Measurements from ENCODE around the gene ATIC. TPM values are rescaled to one million over a fixed set of nuclear protein-coding genes. Genes with fewer than 3 reads are reported as not detected.

ATIC gene
- polyA plus RNA-seq, 1 donor from 2014 or later: 9.5 TPM

DNA sequence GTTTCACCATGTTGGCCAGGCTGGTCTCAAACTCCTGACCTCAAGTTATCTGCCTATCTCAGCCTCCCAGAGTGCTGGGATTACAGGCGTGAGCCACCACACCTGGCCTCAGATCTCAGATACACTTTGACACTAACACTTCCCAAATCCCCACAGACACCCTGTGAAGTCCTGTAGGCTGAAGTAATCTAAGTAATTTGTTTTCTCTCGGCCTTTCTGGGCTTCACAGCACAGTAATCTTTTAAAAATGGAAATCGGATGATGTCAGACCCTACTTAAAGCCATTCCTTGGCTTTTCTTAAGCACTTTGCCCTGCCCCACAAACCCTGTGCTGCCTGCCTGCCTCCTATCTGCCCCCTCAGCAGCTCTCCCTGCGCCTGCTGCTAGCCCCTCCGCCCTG, 16.2 kb downstream of the ATIC start:
- H3K27ac ChIP-seq (ENCODE audit: low read length): no peak overlapping the region
- no peaks in the 10 kb centered on the region for H4K20me1 ChIP-seq (ENCODE audit: insufficient read depth)
- H3K9ac ChIP-seq (ENCODE audit: low read length): no peak overlapping the region
- no peak for TF ChIP-seq EZH2 (IDR thresholded peaks at IDR 0.05; ENCODE audit: borderline replicate concordance, insufficient read depth, low read length, poor library complexity, severe bottlenecking)
- no peak for TF ChIP-seq EP300 (conservative IDR thresholded peaks at IDR 0.05; ENCODE audit: poor library complexity, severe bottlenecking)
- H3K79me2 ChIP-seq (replicated peaks; ENCODE audit: insufficient read depth, low read length): no peaks in the 10 kb centered on the region
- H3F3A ChIP-seq (ENCODE audit: insufficient read depth, low read length, poor library complexity, severe bottlenecking): no peaks in the 10 kb centered on the region
- no peak overlapping the region for H3K4me3 ChIP-seq (ENCODE audit: low read length)
- H2AFZ ChIP-seq (ENCODE audit: low read depth, low read length): no peak overlapping the region
- H3K9me3 ChIP-seq (ENCODE audit: low read length): no peaks in the 10 kb centered on the region
- H3K9me2 ChIP-seq (ENCODE audit: insufficient read depth, low read length): no peaks in the 10 kb centered on the region
- H3K4me2 ChIP-seq (ENCODE audit: low read length): no peak overlapping the region
- no peaks in the 10 kb centered on the region for H3K36me3 ChIP-seq (ENCODE audit: insufficient read depth, low read length)
- H3K27me3 ChIP-seq (ENCODE audit: insufficient read depth, low read depth, low read length): no peaks in the 10 kb centered on the region

DNA sequence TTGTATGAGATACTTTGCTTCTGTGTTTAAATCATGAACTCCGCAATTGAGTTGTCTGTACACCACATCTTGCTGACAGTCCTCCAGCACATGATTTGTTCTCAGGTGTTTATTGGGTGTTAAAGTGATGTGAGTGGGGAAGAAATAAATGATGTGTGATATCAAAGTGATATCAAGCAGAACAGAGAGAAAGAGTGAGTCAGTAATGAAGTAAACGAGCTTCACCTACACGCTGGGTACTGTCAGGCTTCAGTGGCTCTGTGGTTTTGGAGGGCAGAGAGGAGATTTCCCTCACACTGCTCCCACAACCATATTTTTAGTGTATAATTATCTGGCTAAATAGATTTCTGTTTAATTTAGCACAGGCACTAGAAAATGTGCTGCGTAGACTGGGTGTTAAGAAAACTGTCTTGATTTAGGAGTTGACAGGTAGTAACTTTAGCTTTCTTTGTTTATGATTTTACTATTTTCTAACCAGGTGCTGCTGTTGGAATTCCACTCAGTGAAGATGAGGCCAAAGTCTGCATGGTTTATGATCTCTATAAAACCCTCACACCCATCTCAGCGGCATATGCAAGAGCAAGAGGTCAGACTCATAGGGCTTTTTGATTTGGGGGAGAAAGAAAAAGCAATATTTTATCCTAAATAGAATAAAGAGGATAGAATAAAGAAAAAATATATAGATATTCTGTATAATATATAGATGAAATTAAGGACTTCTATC, 21.2 kb downstream of the ATIC start:
- Histone ChIP-seq H3K36me3 (ENCODE audit: insufficient read depth, low read length) (no peaks in the 10 kb centered on the region), H3K79me2 (replicated peaks; ENCODE audit: insufficient read depth, low read length) (no peaks in the 10 kb centered on the region), H2AFZ (ENCODE audit: low read depth, low read length) (no peak overlapping the region)

More for the DNA sequence above, 21.2 kb downstream of the ATIC start:
- no peaks in the 10 kb centered on the region for H3K27me3 ChIP-seq (ENCODE audit: insufficient read depth, low read depth, low read length)
- no peak overlapping the region for H3K27ac ChIP-seq (ENCODE audit: low read length)
- H4K20me1 ChIP-seq (ENCODE audit: insufficient read depth): no peaks in the 10 kb centered on the region
- no peak overlapping the region for H3K4me3 ChIP-seq (ENCODE audit: low read length)
- H3K9me3 ChIP-seq (ENCODE audit: low read length): no peaks in the 10 kb centered on the region
- no peak overlapping the region for H3K9ac ChIP-seq (ENCODE audit: low read length)
- H3F3A ChIP-seq (ENCODE audit: insufficient read depth, low read length, poor library complexity, severe bottlenecking): no peaks in the 10 kb centered on the region
- no peak for TF ChIP-seq EZH2 (IDR thresholded peaks at IDR 0.05; ENCODE audit: borderline replicate concordance, insufficient read depth, low read length, poor library complexity, severe bottlenecking)
- no peak for TF ChIP-seq MXI1 (conservative IDR thresholded peaks at IDR 0.05; ENCODE audit: poor library complexity, severe bottlenecking)
- TF ChIP-seq, protein P1, sequence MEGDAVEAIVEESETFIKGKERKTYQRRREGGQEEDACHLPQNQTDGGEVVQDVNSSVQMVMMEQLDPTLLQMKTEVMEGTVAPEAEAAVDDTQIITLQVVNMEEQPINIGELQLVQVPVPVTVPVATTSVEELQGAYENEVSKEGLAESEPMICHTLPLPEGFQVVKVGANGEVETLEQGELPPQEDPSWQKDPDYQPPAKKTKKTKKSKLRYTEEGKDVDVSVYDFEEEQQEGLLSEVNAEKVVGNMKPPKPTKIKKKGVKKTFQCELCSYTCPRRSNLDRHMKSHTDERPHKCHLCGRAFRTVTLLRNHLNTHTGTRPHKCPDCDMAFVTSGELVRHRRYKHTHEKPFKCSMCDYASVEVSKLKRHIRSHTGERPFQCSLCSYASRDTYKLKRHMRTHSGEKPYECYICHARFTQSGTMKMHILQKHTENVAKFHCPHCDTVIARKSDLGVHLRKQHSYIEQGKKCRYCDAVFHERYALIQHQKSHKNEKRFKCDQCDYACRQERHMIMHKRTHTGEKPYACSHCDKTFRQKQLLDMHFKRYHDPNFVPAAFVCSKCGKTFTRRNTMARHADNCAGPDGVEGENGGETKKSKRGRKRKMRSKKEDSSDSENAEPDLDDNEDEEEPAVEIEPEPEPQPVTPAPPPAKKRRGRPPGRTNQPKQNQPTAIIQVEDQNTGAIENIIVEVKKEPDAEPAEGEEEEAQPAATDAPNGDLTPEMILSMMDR (IDR thresholded peaks at IDR 0.05; ENCODE audit: poor library complexity, severe bottlenecking): no peak
- no peak for TF ChIP-seq TAF1 (IDR thresholded peaks at IDR 0.05; ENCODE audit: low read depth)
- TF ChIP-seq, protein P2, sequence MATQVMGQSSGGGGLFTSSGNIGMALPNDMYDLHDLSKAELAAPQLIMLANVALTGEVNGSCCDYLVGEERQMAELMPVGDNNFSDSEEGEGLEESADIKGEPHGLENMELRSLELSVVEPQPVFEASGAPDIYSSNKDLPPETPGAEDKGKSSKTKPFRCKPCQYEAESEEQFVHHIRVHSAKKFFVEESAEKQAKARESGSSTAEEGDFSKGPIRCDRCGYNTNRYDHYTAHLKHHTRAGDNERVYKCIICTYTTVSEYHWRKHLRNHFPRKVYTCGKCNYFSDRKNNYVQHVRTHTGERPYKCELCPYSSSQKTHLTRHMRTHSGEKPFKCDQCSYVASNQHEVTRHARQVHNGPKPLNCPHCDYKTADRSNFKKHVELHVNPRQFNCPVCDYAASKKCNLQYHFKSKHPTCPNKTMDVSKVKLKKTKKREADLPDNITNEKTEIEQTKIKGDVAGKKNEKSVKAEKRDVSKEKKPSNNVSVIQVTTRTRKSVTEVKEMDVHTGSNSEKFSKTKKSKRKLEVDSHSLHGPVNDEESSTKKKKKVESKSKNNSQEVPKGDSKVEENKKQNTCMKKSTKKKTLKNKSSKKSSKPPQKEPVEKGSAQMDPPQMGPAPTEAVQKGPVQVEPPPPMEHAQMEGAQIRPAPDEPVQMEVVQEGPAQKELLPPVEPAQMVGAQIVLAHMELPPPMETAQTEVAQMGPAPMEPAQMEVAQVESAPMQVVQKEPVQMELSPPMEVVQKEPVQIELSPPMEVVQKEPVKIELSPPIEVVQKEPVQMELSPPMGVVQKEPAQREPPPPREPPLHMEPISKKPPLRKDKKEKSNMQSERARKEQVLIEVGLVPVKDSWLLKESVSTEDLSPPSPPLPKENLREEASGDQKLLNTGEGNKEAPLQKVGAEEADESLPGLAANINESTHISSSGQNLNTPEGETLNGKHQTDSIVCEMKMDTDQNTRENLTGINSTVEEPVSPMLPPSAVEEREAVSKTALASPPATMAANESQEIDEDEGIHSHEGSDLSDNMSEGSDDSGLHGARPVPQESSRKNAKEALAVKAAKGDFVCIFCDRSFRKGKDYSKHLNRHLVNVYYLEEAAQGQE (IDR thresholded peaks at IDR 0.05; ENCODE audit: borderline replicate concordance): no peak
- no peak for TF ChIP-seq SMC3 (conservative IDR thresholded peaks at IDR 0.05; ENCODE audit: poor library complexity)
- no peak overlapping the region for H3K4me2 ChIP-seq (ENCODE audit: low read length)
- no peaks in the 10 kb centered on the region for H3K9me2 ChIP-seq (ENCODE audit: insufficient read depth, low read length)

All from neural cell (in vitro differentiated cells).